GM23248 (cell line): Measurements from ENCODE around the gene C1QL3.

Experiments used
- EZH2 ChIP-seq: fragments of 200-600 bp; sonication (generic); IDR thresholded peaks from 2 replicates; pipeline ENCODE4 v1.6.1; 2018; ENCODE audit warnings: antibody characterized with exemption, mild to moderate bottlenecking; ENCODE audit not compliant: insufficient read depth, poor library complexity, severe bottlenecking
- EZH2phosphoT487 ChIP-seq: fragments of 200-600 bp; sonication (generic); IDR thresholded peaks from 2 replicates; pipeline ENCODE4 v1.6.1; 2018; ENCODE audit warnings: antibody characterized with exemption, moderate library complexity, mild to moderate bottlenecking, low read depth; ENCODE audit not compliant: insufficient read depth

- TF ChIP-seq EZH2phosphoT487, result no peak
- no peak for TF ChIP-seq EZH2
Observed at GRCh38 chr10:16566202-16566805, 44.6 kb upstream of the C1QL3 start.
